Stimulated activated CD4-positive, alpha-beta T cell treated with anti-CD3 and anti-CD28 coated beads, Interleukin-15, amount 100 ng/mL, for 1 hour (primary cell): Measurements from ENCODE around the gene EVA1A.

Experiments
- DNase-seq, 2 donors: peaks; one replicate each; pipeline ENCODE4 v3.0.0-alpha.2; 2020; ENCODE audit warnings: low read depth in 1 of 2, low spot score in 1 of 2

The EVA1A gene

DNA sequence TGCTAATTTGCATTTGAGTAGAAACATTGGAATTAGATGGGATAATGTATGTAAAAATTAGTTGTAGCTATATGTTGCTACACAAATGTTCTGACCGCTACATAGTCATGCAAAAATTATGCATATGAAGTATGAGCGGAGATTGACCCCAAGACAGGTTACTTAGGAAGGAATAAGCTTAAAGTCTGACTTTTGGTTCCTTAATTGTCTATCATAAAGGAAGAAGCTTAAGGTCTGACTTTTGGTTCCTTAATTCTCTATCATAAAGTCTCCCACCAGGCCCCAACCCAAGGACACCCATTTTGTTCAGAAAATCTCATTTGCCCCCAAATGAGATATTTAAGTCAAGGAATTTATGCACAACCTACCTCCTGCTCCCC lies 106.5 kb downstream of the EVA1A start:
- no peak for DNase-seq

DNA sequence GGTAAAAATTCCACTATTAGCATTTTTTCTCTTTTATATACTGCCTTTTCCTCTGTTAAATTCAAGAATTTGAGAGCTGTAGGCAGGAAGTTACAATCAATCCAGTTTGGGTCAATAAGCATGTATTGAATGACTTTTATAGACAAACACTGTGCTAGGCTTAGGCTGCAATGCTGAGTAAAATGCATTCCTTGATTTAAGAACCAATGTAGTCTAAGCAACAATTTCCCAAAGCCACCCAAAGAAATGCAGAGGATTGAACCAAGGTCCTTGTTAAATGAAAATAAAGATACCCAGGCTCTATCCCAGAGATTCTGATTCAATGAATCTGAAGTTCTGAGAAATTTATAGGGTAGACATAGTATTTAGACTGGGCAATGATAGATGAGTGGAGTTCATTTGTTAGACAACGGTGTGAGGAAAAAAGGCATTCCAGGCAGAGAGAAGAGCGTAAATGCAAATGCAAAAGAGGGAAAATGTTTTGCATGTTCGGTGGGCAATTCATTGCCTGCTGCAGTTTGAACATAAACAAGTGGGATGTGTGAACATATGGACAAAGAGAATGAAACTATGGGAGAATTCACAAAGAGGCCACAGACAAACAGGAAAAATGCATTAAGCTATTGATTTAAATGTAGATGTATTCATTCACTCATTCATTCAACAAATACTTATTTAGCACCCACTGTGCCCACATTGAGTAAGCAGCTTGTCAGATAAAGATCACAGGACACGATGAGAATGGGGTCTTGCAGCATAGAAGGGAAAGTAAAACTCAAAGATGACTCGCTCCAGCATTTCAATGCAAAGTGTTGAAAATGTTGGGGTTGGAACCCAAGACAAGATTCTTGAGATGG lies 107.1 kb downstream of the EVA1A start:
- no peak for DNase-seq

DNA sequence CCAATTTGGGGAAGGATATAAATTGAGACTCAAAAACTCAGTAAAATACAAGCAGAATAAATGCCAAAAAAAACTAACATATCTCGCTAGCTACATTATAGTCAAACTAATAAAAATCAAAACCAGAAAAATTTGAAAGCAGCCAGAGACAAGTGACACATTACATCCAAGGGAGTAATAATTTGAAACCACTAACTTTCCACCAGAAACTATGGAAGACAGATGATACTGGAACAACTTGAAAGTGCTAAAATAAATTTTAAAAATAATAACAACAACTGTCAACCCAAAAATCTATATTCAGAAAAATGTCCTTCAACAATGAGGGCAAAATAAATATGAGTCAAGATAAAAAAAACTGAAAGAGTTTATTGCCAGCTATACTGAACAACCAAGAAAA lies 110.7 kb downstream of the EVA1A start:
- DNase-seq: no peak

DNA sequence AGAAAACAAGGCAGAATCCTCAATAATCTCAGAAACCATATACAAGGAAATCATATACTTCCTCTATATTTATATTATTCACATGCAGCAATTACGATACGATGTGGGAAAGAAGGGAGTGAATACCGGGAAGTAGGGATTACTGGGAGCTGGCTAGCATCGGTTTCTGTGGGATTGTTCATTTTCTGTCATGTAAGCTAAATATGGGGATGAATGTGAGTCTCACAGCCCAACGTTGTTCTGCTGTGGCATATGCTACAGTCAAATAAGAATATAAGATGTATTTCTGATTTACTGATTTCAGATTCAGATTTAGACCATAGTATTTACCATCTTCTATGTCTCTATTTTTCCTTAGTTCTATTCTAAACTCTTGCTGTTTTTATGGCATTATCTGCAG lies 113.6 kb downstream of the EVA1A start:
- DNase-seq: no peak
